Measurements from ENCODE around the gene CCNI.
A peak's percentile ranks its signal among the peaks of the same experiment; 100 is the strongest.
"Not testable (repeated sequence)": the region's sequence is repeated elsewhere in the genome, so short reads cannot be mapped to it uniquely, and the experiment has no call there.

The CCNI gene

GRCh38 chr4:77084019-77084639, 8.3 kb upstream of the CCNI start:
- ATAC-seq (ENCODE audit: insufficient read depth, low read depth) (no peak), DNase-seq (no peak)
- Histone ChIP-seq H3K27ac (ENCODE audit: low read length) (no peak overlapping the region), H3K36me3 (ENCODE audit: insufficient read depth, low read length) (no peaks in the 10 kb centered on the region), H3K9ac (ENCODE audit: low read depth, low read length) (no peak overlapping the region), H3K79me2 (ENCODE audit: insufficient read depth, low read length) (peaks cover 3% of the 10 kb centered on the region; the same call in 1 of the 2 replicates), H4K20me1 (ENCODE audit: insufficient read depth, low read length) (no peaks in the 10 kb centered on the region), H3K4me1 (ENCODE audit: insufficient read depth, low read length) (no peaks in the 10 kb centered on the region), H3K27me3 (ENCODE audit: insufficient read depth, low read length, poor library complexity) (no peaks in the 10 kb centered on the region), H3K4me2 (ENCODE audit: insufficient read depth, low read length) (no peak overlapping the region), H3K4me3 (ENCODE audit: low read depth in 1 of 2, low read length in 2 of 2) (no peak overlapping the region), H3K9me3 (ENCODE audit: insufficient read depth, low read length, severe bottlenecking) (no peaks in the 10 kb centered on the region), H2AFZ (ENCODE audit: low read depth, low read length) (no peak overlapping the region)
- TF ChIP-seq, protein P1, sequence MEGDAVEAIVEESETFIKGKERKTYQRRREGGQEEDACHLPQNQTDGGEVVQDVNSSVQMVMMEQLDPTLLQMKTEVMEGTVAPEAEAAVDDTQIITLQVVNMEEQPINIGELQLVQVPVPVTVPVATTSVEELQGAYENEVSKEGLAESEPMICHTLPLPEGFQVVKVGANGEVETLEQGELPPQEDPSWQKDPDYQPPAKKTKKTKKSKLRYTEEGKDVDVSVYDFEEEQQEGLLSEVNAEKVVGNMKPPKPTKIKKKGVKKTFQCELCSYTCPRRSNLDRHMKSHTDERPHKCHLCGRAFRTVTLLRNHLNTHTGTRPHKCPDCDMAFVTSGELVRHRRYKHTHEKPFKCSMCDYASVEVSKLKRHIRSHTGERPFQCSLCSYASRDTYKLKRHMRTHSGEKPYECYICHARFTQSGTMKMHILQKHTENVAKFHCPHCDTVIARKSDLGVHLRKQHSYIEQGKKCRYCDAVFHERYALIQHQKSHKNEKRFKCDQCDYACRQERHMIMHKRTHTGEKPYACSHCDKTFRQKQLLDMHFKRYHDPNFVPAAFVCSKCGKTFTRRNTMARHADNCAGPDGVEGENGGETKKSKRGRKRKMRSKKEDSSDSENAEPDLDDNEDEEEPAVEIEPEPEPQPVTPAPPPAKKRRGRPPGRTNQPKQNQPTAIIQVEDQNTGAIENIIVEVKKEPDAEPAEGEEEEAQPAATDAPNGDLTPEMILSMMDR (IDR thresholded peaks at IDR 0.05; ENCODE audit: borderline replicate concordance, extremely low read depth, low read length, poor library complexity, severe bottlenecking) = no peak
- no peak for TF ChIP-seq EZH2 (IDR thresholded peaks at IDR 0.05; ENCODE audit: borderline replicate concordance, low read depth, low read length, severe bottlenecking)

GRCh38 chr4:77082886-77083608, 7.3 kb upstream of the CCNI start:
- no peak overlapping the region for H2AFZ ChIP-seq (ENCODE audit: low read depth, low read length)
- peaks cover 6% of the 10 kb centered on the region for H3K4me1 ChIP-seq (ENCODE audit: insufficient read depth, low read length)
- TF ChIP-seq, protein P1 (IDR thresholded peaks at IDR 0.05; ENCODE audit: borderline replicate concordance, extremely low read depth, low read length, poor library complexity, severe bottlenecking) = no peak
- TF ChIP-seq EZH2 (IDR thresholded peaks at IDR 0.05; ENCODE audit: borderline replicate concordance, low read depth, low read length, severe bottlenecking) = no peak
- no peaks in the 10 kb centered on the region for H3K9me3 ChIP-seq (ENCODE audit: insufficient read depth, low read length, severe bottlenecking)
- H3K27ac ChIP-seq (ENCODE audit: low read length) = no peak overlapping the region
- no peak overlapping the region for H3K4me3 ChIP-seq (ENCODE audit: low read depth in 1 of 2, low read length in 2 of 2)
- peaks cover 4% of the 10 kb centered on the region; the same call in 1 of the 2 replicates for H3K79me2 ChIP-seq (ENCODE audit: insufficient read depth, low read length)
- ATAC-seq (ENCODE audit: insufficient read depth, low read depth) = no peak
- H4K20me1 ChIP-seq (ENCODE audit: insufficient read depth, low read length) = no peaks in the 10 kb centered on the region
- H3K4me2 ChIP-seq (ENCODE audit: insufficient read depth, low read length) = no peak overlapping the region
- no peaks in the 10 kb centered on the region for H3K27me3 ChIP-seq (ENCODE audit: insufficient read depth, low read length, poor library complexity)
- H3K36me3 ChIP-seq (ENCODE audit: insufficient read depth, low read length) = no peaks in the 10 kb centered on the region
- DNase-seq = no peak
- no peak overlapping the region for H3K9ac ChIP-seq (ENCODE audit: low read depth, low read length)

DNA sequence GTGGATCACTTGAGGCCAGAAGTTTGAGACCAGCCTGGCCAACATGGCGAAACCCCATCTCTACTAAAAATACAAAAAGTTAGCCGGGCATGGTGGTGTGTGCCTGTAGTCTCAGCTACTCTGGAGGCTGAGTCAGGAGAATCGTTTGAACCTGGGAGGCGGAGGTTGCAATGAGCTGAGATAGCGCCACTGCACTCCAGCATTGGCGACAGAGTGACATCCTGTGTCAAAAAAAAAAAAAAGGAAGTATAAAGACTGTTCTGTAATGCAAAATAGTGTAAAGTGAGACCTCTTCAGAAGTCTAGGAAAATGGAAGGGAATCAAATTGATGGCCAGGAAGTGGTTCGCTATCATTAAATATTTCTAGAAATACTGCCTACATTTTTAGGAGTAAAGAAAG, 5.0 kb upstream of the CCNI start:
- not testable (repeated sequence) for H3K9me3 ChIP-seq (ENCODE audit: insufficient read depth, low read length, severe bottlenecking); H2AFZ ChIP-seq (ENCODE audit: low read depth, low read length); H3K4me3 ChIP-seq (ENCODE audit: low read depth in 1 of 2, low read length in 2 of 2); ATAC-seq (ENCODE audit: insufficient read depth, low read depth); H3K27me3 ChIP-seq (ENCODE audit: insufficient read depth, low read length, poor library complexity); H4K20me1 ChIP-seq (ENCODE audit: insufficient read depth, low read length); H3K9ac ChIP-seq (ENCODE audit: low read depth, low read length); H3K4me2 ChIP-seq (ENCODE audit: insufficient read depth, low read length); H3K36me3 ChIP-seq (ENCODE audit: insufficient read depth, low read length); H3K27ac ChIP-seq (ENCODE audit: low read length)
- Histone ChIP-seq H3K4me1 (ENCODE audit: insufficient read depth, low read length) (peaks cover 19% of the 10 kb centered on the region), H3K79me2 (ENCODE audit: insufficient read depth, low read length) (peaks cover 23% of the 10 kb centered on the region)
- DNase-seq = peak; percentile 35

DNA sequence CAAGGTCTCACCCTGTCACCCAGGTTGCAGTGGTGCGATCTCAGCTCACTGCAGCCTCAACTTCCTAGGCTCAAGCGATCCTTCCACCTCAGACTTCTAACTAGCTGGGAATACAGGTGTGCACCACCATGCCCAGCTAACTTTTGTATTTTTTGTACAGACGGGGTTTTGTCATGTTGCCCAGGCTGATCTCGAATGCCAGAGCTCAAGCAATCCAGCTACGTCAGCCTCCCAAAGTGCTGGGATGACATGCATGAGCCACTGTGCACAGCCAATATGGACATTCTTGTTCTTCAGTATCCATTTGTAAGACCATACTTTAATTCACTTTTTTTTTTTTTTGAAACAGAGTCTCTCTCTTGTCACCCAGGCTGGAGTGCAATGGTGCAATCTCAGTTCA, 3.5 kb upstream of the CCNI start:
- DNase-seq = no peak
- Histone ChIP-seq H3K27ac (ENCODE audit: low read length) (no peak overlapping the region), H3K27me3 (ENCODE audit: insufficient read depth, low read length, poor library complexity) (no peaks in the 10 kb centered on the region), H3K4me3 (ENCODE audit: low read depth in 1 of 2, low read length in 2 of 2) (no peak overlapping the region), H4K20me1 (ENCODE audit: insufficient read depth, low read length) (peaks cover 8% of the 10 kb centered on the region), H2AFZ (ENCODE audit: low read depth, low read length) (no peak overlapping the region), H3K36me3 (ENCODE audit: insufficient read depth, low read length) (peaks cover 2% of the 10 kb centered on the region; the same call in 1 of the 2 replicates), H3K4me2 (ENCODE audit: insufficient read depth, low read length) (no peak overlapping the region), H3K4me1 (ENCODE audit: insufficient read depth, low read length) (peaks cover 23% of the 10 kb centered on the region), H3K79me2 (ENCODE audit: insufficient read depth, low read length) (peaks cover 38% of the 10 kb centered on the region), H3K9me3 (ENCODE audit: insufficient read depth, low read length, severe bottlenecking) (no peaks in the 10 kb centered on the region), H3K9ac (ENCODE audit: low read depth, low read length) (no peak overlapping the region)
- no peak for ATAC-seq (ENCODE audit: insufficient read depth, low read depth)
- TF ChIP-seq, protein P1 (IDR thresholded peaks at IDR 0.05; ENCODE audit: borderline replicate concordance, extremely low read depth, low read length, poor library complexity, severe bottlenecking) = no peak
- TF ChIP-seq EZH2 (IDR thresholded peaks at IDR 0.05; ENCODE audit: borderline replicate concordance, low read depth, low read length, severe bottlenecking) = no peak

Data from DND-41 (cell line).